Sigmoid colon (tissue), 7 donors: ENCODE results near the gene HPGD. TPM values are rescaled to one million over a fixed set of nuclear protein-coding genes. Genes with fewer than 3 reads are reported as not detected.

Experiments
- DNase-seq: peaks from one replicate; pipeline ENCODE4 v3.0.0-alpha.2; 2019
- H3K27ac ChIP-seq, 4 donors: fragments of 200-600 bp; sonication (generic); one replicate each; pipeline ENCODE4 v1.5.1; 2016 to 2019; ENCODE audit warnings: mild to moderate bottlenecking in 1 of 4
- H3K27me3 ChIP-seq, 3 donors: fragments of 200-600 bp; sonication (generic); one replicate each; pipeline ENCODE4 v1.5.1; 2019; ENCODE audit warnings: mild to moderate bottlenecking in 1 of 3
- H3K36me3 ChIP-seq, 4 donors: fragments of 200-600 bp; sonication (generic); one replicate each; pipeline ENCODE4 v1.5.1; 2016 to 2019
- H3K4me1 ChIP-seq, 4 donors: fragments of 200-600 bp; sonication (generic); one replicate each; pipeline ENCODE4 v1.5.1; 2017 to 2019
- H3K4me3 ChIP-seq, 4 donors: fragments of 200-600 bp; sonication (generic); one replicate each; pipeline ENCODE4 v1.5.1; 2017 to 2019; ENCODE audit warnings: mild to moderate bottlenecking in 2 of 4, moderate library complexity in 1 of 4
- H3K9me3 ChIP-seq, 4 donors: fragments of 200-600 bp in 3 of 4; sonication (generic) in 3 of 4; one replicate each; pipeline versions ENCODE4 v1.5.1 to v1.6.1; 2013 to 2019
- EP300 ChIP-seq, 4 donors: sonication (generic); formaldehyde crosslinking; IDR thresholded peaks; one replicate each; pipeline ENCODE4 v1.6.1; 2017; ENCODE audit warnings: antibody characterized with exemption in 4 of 4
- POLR2A ChIP-seq, 2 donors: fragments of 450-650 bp; IDR thresholded peaks; one replicate each; pipeline ENCODE4 v1.6.1; 2016; ENCODE audit warnings: antibody characterized with exemption in 2 of 2, mild to moderate bottlenecking in 2 of 2, moderate library complexity in 2 of 2
- POLR2AphosphoS5 ChIP-seq, 4 donors: sonication (generic); formaldehyde crosslinking; IDR thresholded peaks; one replicate each; pipeline ENCODE4 v1.6.1; 2017; ENCODE audit warnings: antibody characterized with exemption in 4 of 4
- WGBS, 2 donors: extraction: QIAGEN DNeasy Blood & Tissue Kit; methylation state at CpG; one replicate each; pipeline ENCODE4 v1.1.7; 2013; 5-methylcytosine and 5-hydroxymethylcytosine counted together
- intact Hi-C: fragments of 100-400 bp; cut with DNase I; formaldehyde crosslinking; loops from one replicate; pipeline ENCODE4 v1.15.1; 2023
- polyA plus RNA-seq, 3 donors: library from polyadenylated mRNA; stranded (reverse); fragments of 200-250 nt; gene quantifications; one replicate each; pipeline ENCODE4 v1.2.3, GENCODE V29; 2013
- total RNA-seq, 4 donors: library from RNA; depleted of rRNA; stranded (reverse); fragments of >200 nt; gene quantifications; one replicate each; pipeline ENCODE4 v1.1.0, GENCODE V29; 2016
- TF ChIP-seq, protein P1 (sequence below), 4 experiments: fragments of 450-650 bp in 3 of 4; fragments of 200-600 bp in 1 of 4; IDR thresholded peaks; one replicate each; pipeline ENCODE4 v1.5.1; 2016 to 2019; ENCODE audit warnings: antibody characterized with exemption in 4 of 4, mild to moderate bottlenecking in 3 of 4, moderate library complexity in 2 of 4
- donor health status: healthy with polysubstance abuse.
- donor health status: Bipolar disorder and iron deficiency.
- donor health status: healthy.

Gene HPGD
- 100 to 1,000 TPM; 134 to 232 (median 165) TPM for total RNA-seq
- polyA plus RNA-seq, result 100 to 1,000 TPM in 2 of 3 donors, 10 to 100 TPM in 1; 71.9 to 659 (median 249) TPM

DNA sequence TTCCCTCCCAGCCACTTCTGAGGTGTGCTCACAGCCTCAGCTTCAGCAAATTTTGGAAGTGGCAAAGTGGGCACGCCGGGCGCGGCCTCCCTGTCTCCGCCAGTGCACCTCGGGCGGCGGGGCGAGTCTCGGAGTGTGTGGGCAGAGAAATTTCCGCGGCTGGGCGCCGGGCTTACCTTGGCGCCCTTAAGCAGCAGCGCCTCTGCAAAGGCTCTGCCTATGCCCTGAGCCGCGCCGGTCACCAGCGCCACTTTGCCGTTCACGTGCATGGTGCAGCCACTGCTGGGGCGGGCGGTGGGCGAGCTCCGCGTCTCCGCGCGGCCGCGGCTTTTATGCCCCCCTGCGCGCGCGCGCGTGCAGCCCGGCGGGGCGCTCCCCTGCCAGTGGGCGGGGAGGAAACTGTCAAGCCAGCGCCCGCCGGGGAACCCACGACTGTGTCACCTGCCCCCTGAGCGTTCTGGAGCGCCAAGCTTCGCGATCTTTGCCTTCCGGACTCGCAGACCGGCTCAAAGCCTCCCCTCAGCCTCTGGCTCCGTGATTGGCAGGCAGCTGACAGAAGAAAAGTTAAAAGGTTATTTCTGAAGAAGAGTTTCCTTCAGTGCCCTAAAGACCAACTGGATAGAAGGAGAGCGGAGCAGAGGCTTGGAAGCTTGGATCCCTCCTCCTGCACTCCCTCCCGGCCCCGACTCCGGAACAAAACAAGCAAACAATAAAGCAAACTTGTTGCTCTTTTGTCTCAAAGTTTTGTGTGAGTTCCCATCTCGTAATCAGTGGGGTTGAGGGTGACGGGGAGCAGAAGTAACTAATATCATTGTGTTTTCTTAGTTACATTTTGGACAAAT lies at the start of gene HPGD:
Gene HPGD, minus strand, starts transcription at position 306 of the 842 bp plus-strand sequence. Its CDS starts 37 bp downstream, at position 269.
- peak; percentile 82 for DNase-seq
- intact Hi-C loops, result loop anchor here (1.0 to 5.0 kb wide), 3 partner anchors 65 to 158 kb away; no protein-coding TSS in a partner anchor
- WGBS, 2 donors, result 0 to 1% methylated on average over 60 of the region's 60 CpGs
- Histone ChIP-seq H3K27ac (peak within 1 kb of the TSS; percentile 63 to 87 (median 82)), H3K9me3 (no peaks in the 10 kb centered on the region), H3K27me3 (no peaks in the 10 kb centered on the region), H3K36me3 (peaks cover 0 to 3% (median 0%) of the 10 kb centered on the region in 4 donors), H3K4me3 (peak within 1 kb of the TSS; percentile 59 to 86 (median 76)), H3K4me1 (peaks cover 0 to 44% (median 28%) of the 10 kb centered on the region in 4 donors)
- TF ChIP-seq POLR2A (IDR thresholded peaks at IDR 0.05), result peak in 1 of 2 donors; percentile 19
- TF ChIP-seq POLR2AphosphoS5 (IDR thresholded peaks at IDR 0.05), result peak in 2 of 4 donors; percentile 58 to 70
- TF ChIP-seq, protein P1, sequence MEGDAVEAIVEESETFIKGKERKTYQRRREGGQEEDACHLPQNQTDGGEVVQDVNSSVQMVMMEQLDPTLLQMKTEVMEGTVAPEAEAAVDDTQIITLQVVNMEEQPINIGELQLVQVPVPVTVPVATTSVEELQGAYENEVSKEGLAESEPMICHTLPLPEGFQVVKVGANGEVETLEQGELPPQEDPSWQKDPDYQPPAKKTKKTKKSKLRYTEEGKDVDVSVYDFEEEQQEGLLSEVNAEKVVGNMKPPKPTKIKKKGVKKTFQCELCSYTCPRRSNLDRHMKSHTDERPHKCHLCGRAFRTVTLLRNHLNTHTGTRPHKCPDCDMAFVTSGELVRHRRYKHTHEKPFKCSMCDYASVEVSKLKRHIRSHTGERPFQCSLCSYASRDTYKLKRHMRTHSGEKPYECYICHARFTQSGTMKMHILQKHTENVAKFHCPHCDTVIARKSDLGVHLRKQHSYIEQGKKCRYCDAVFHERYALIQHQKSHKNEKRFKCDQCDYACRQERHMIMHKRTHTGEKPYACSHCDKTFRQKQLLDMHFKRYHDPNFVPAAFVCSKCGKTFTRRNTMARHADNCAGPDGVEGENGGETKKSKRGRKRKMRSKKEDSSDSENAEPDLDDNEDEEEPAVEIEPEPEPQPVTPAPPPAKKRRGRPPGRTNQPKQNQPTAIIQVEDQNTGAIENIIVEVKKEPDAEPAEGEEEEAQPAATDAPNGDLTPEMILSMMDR (IDR thresholded peaks at IDR 0.05), result no peak
- no peak for TF ChIP-seq EP300 (IDR thresholded peaks at IDR 0.05)

DNA sequence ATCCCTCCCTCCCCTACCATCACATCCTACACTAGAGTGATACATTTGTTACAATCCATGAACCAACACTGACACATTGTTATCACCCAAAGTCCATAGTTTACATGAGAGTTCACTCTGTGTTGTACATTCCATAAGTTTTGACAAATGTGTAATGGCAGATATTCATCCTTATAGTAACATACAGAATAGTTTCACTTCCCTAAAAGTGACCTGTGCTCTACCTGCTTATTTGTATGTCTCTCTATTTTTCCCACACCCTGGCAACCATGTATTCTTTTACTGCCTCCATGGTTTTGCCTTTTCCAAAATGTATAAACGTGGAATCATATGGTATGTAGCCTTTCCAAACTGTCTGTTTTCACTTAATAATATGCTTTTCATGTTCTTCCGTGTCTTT lies 42.2 kb upstream of the HPGD start:
- no peaks in the 10 kb centered on the region for H3K9me3 ChIP-seq
- DNase-seq, result no peak
- no peaks in the 10 kb centered on the region for H3K27me3 ChIP-seq
- intact Hi-C loops, result no loop called here
- WGBS, 2 donors, result 35 to 64% methylated on average over 2 of the region's 2 CpGs
- no peak overlapping the region for H3K27ac ChIP-seq
- H3K36me3 ChIP-seq, result no peaks in the 10 kb centered on the region
- H3K4me1 ChIP-seq, result no peaks in the 10 kb centered on the region
- TF ChIP-seq EP300 (IDR thresholded peaks at IDR 0.05), result no peak
- H3K4me3 ChIP-seq, result no peak overlapping the region

DNA sequence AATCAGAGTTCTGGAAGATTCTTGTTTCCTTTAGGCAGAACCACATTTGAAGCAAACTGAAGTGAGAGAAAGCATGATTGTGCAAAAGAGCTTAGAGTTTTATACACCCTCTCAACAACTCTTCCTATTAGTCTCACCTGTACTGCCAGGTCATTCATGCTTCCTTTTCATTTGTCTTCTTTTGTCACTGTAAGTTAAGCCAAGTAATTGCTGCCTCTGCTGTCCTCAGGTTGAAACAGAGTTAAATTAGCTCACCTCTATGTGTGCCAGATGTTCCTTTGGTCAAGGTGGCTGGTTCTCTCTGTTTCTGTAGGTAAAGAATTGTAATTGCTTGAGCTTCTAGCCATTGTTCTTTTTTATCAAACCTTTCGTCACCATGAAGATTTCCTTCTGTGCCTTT lies 41.1 kb upstream of the HPGD start:
- H3K27me3 ChIP-seq, result no peaks in the 10 kb centered on the region
- intact Hi-C loops, result no loop called here
- H3K4me1 ChIP-seq, result no peaks in the 10 kb centered on the region
- WGBS, 2 donors, result 96 to 98% methylated on average over 1 of the region's 1 CpG
- DNase-seq, result no peak
- H3K9me3 ChIP-seq, result no peaks in the 10 kb centered on the region
- TF ChIP-seq POLR2A (IDR thresholded peaks at IDR 0.05) (no peak), EP300 (IDR thresholded peaks at IDR 0.05) (no peak), POLR2AphosphoS5 (IDR thresholded peaks at IDR 0.05) (no peak)
- TF ChIP-seq, protein P1 (IDR thresholded peaks at IDR 0.05), result no peak
- H3K36me3 ChIP-seq, result no peaks in the 10 kb centered on the region
- no peak overlapping the region for H3K27ac ChIP-seq
- no peak overlapping the region for H3K4me3 ChIP-seq

DNA sequence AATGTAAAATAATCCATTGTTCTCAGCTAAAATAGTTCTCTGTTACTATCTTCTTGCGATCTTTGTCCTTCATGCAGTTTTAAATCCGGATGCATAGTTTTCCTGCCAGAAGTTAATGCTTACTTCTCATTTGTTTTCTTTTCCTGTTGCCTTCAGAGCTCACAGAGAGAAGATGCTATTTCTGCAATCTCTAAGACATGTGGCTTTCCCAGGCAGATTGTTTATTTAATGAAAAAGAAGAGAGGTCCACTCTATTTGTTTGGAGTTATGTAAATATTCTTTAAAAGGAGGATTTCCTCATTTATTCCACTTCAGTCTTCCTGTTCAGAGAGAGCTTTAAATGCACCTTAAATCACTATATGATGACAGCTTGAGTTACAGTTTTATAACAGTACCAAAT lies 39.3 kb upstream of the HPGD start:
- no peaks in the 10 kb centered on the region for H3K4me1 ChIP-seq
- intact Hi-C loops, result no loop called here
- H3K36me3 ChIP-seq, result no peaks in the 10 kb centered on the region
- H3K4me3 ChIP-seq, result no peak overlapping the region
- H3K27ac ChIP-seq, result no peak overlapping the region
- no peak for DNase-seq
- 25 to 42% methylated on average over 2 of the region's 2 CpGs for WGBS, 2 donors
- H3K27me3 ChIP-seq, result no peaks in the 10 kb centered on the region
- no peaks in the 10 kb centered on the region for H3K9me3 ChIP-seq
- TF ChIP-seq, protein P1 (IDR thresholded peaks at IDR 0.05), result no peak
- TF ChIP-seq POLR2AphosphoS5 (IDR thresholded peaks at IDR 0.05), result no peak
- TF ChIP-seq EP300 (IDR thresholded peaks at IDR 0.05), result no peak
- TF ChIP-seq POLR2A (IDR thresholded peaks at IDR 0.05), result no peak

DNA sequence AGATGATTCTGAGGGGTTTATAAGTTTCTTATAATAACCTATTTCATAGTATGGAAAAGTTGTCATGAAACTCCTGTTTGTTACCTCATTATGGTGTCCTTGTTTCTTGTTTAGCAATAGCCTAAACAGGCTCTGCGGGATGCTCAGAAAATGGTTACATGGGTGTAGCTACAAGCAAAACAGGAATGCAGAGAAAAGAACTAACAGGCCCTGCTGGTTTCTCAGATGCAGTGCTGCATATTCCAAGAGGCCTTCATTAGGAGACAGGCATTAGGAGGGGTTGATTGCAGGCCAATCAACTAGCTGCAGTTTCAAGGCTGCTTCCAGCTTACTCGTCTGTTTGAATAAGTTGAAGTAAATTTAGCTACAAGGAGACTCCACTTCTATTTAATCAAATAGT lies 37.6 kb upstream of the HPGD start:
- DNase-seq, result no peak
- TF ChIP-seq POLR2A (IDR thresholded peaks at IDR 0.05), result no peak
- no peak for TF ChIP-seq EP300 (IDR thresholded peaks at IDR 0.05)
- TF ChIP-seq, protein P1 (IDR thresholded peaks at IDR 0.05), result no peak
- TF ChIP-seq POLR2AphosphoS5 (IDR thresholded peaks at IDR 0.05), result no peak
- no peaks in the 10 kb centered on the region for H3K36me3 ChIP-seq
- H3K27ac ChIP-seq, result no peak overlapping the region
- H3K27me3 ChIP-seq, result no peaks in the 10 kb centered on the region
- no peaks in the 10 kb centered on the region for H3K4me1 ChIP-seq
- H3K9me3 ChIP-seq, result no peaks in the 10 kb centered on the region
- H3K4me3 ChIP-seq, result no peak overlapping the region
- 80 to 83% methylated on average over 2 of the region's 2 CpGs for WGBS, 2 donors
- intact Hi-C loops, result no loop called here
